HG03520 (cell line): Measurements from ENCODE around the gene PRR12.

ENCODE experiments used
- ATAC-seq: cut with Tn5 transposase; IDR thresholded peaks from one replicate; pipeline ENCODE4 v1.9.1; 2021; ENCODE audit warnings: mild to moderate bottlenecking, moderate library complexity; ENCODE audit not compliant: unreplicated experiment

Gene PRR12

GRCh38 chr19:49590971-49591730 lies at the start of gene PRR12:
PRR12 (plus strand) TSS chr19:49591182; CDS start chr19:49591655, 473 bp downstream.
- ATAC-seq = no peak

- ATAC-seq = no peak
Observed at GRCh38 chr19:49541914-49542313, 49.1 kb upstream of the PRR12 start.

DNA sequence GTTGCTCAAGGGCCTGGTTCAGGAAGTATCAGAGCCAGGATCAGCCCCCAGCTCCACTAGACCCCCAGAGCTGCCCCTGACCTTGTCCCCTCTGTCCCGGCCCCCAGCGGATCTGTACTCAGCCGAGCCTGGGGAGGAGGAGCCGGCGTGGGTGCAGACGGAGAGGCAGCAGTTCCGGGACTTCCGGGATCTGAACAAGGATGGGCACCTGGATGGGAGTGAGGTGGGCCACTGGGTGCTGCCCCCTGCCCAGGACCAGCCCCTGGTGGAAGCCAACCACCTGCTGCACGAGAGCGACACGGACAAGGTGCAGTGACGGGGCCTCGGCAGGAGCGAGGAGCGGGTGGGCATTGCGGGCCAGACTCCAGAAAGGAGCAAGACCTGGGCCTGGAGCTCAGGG lies 48.5 kb upstream of the PRR12 start:
- ATAC-seq = no peak

GRCh38 chr19:49543032-49543431 lies 48.0 kb upstream of the PRR12 start:
- ATAC-seq = no peak

DNA sequence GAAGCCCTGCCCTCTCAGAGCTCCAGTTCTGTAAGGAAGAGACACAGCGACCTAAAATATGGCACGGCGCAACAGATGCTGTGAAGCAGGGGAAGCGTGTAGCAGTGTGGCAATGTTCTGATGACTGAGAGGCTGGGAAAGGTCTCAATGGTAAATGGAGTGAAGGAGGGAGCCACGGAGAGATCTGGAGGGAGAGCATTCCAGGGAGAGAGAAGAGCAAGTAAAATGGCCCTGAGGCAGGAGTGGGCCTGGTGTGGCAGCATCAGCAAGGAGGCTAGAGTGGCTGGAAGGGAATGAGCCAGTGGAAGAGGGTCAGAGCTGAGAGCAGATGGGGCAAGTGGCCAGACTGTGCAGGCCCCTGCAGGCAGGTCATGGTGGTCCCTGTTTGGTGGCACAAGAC lies 46.8 kb upstream of the PRR12 start:
- ATAC-seq = no peak

- ATAC-seq = no peak
Observed at GRCh38 chr19:49546825-49547565, 44.0 kb upstream of the PRR12 start.

DNA sequence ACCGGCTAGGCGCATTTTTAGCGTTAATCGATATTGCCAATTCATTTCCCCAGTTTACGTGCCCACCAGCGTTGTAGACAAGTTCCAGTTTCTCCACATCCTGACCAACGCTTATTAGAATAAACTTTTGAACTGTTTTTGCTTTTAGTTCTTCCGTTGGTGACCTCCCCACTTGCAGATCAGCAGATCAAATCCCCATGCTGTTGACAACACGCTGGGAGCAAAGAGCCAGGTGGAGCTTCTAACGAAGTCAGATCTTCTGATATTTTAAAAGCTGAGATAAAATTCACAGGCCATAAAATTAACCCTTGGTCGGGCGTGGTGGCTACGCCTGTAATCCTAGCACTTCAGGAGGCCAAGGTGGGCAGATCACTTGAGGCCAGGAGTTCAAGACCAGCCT lies 41.9 kb upstream of the PRR12 start:
- ATAC-seq = no peak

- no peak for ATAC-seq
Observed at GRCh38 chr19:49551531-49551930, 39.5 kb upstream of the PRR12 start.

DNA sequence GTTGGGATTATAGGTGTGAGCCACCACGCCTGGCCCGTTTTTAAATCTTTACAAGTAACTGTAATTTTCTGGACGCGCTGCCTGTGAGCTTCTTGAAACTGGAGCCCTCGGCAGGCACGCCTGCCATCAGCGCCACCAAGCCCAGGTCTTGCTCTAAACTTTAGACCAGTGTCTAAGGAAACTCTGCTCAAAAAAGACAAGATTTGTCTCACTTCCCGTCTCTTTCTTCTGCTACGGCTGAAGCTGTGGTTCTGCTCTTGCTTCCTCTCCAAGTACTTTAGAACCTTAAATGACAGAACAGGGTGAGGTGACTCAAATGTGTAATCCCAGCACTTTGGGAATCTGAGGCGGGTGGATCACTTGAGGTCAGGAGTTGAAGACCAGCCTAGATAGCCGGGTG lies 38.2 kb upstream of the PRR12 start:
- ATAC-seq = no peak

GRCh38 chr19:49553451-49554271 lies 37.3 kb upstream of the PRR12 start:
- ATAC-seq = no peak

DNA sequence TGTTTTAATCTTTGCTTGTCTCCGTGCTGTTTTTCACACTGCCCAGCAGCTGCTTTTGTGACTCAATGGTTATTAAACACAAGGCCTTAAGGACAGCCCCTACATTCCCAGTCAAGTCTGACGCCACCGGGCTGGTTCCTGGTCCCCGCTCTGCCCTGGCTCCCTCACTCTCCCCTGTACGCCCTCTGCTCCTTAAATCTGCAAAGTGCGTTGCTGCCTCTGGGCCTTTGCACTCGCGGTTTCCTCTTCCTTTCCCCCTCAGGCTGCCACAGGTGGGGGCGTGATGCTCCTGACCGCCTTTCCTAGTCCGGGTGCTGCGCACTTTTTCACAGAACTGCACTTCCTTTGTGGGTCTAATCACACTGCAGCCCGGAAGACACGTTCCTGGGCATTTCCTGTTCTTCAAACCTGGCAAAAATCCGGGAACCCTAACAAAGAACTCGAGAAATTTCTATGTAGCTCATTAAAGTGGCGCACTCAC lies 36.2 kb upstream of the PRR12 start:
- ATAC-seq = no peak

GRCh38 chr19:49555600-49556411 lies 35.2 kb upstream of the PRR12 start:
- ATAC-seq = no peak

GRCh38 chr19:49556412-49557398 lies 34.3 kb upstream of the PRR12 start:
- no peak for ATAC-seq

- ATAC-seq = no peak
Observed at GRCh38 chr19:49557641-49558325, 33.2 kb upstream of the PRR12 start.

GRCh38 chr19:49558591-49558990 lies 32.4 kb upstream of the PRR12 start:
- no peak for ATAC-seq

- no peak for ATAC-seq
Observed at GRCh38 chr19:49559443-49559842, 31.5 kb upstream of the PRR12 start.

GRCh38 chr19:49559928-49560327 lies 31.1 kb upstream of the PRR12 start:
- no peak for ATAC-seq

- no peak for ATAC-seq
Observed at GRCh38 chr19:49560358-49560900, 30.6 kb upstream of the PRR12 start.
